Stimulated activated CD4-positive, alpha-beta T cell treated with anti-CD3 and anti-CD28 coated beads, Interleukin-1b, Interleukin-23, amount 100 ng/mL, for 1 hour (primary cell): ENCODE data around the gene SWSAP1.

Experiments used
- DNase-seq, 2 donors: peaks; one replicate each; pipeline ENCODE4 v3.0.0-alpha.2; 2020; ENCODE audit warnings: low read depth in 2 of 2

The SWSAP1 gene

GRCh38 chr19:11355160-11356073 is 19.0 kb upstream of the SWSAP1 start, which contains the start of gene PLPPR2:
Gene PLPPR2 (plus strand): TSS chr19:11355432. CDS start chr19:11357674, 2,242 bp downstream.
- DNase-seq: peak; percentile 57 to 77

- no peak for DNase-seq
Observed at GRCh38 chr19:11356074-11356397, 18.4 kb upstream of the SWSAP1 start.

- no peak for DNase-seq
Observed at GRCh38 chr19:11356676-11357550, 17.6 kb upstream of the SWSAP1 start.

GRCh38 chr19:11359421-11359820 is 15.0 kb upstream of the SWSAP1 start:
- DNase-seq: no peak

GRCh38 chr19:11361037-11361770 is 13.3 kb upstream of the SWSAP1 start:
- DNase-seq: no peak

GRCh38 chr19:11361771-11362731 is 12.4 kb upstream of the SWSAP1 start:
- no peak for DNase-seq

GRCh38 chr19:11363881-11364280 is 10.6 kb upstream of the SWSAP1 start:
- no peak for DNase-seq

- DNase-seq: no peak
Observed at GRCh38 chr19:11364296-11364904, 10.1 kb upstream of the SWSAP1 start.

GRCh38 chr19:11364935-11365334 is 9.5 kb upstream of the SWSAP1 start:
- DNase-seq: no peak

GRCh38 chr19:11365557-11366117 is 8.8 kb upstream of the SWSAP1 start:
- no peak for DNase-seq

GRCh38 chr19:11367528-11367927 is 6.9 kb upstream of the SWSAP1 start:
- DNase-seq: no peak

GRCh38 chr19:11370744-11371143 is 3.7 kb upstream of the SWSAP1 start:
- DNase-seq: no peak

GRCh38 chr19:11373166-11373884 is 1.1 kb upstream of the SWSAP1 start:
- no peak for DNase-seq

- DNase-seq: no peak
Observed at GRCh38 chr19:11373885-11374432, 507 bp upstream of the SWSAP1 start.

- peak in 1 of 2 donors; percentile 44 for DNase-seq
Observed at GRCh38 chr19:11375143-11375948, 880 bp downstream of the SWSAP1 start.

GRCh38 chr19:11377237-11377636 is 2.8 kb downstream of the SWSAP1 start:
- no peak for DNase-seq

GRCh38 chr19:11377756-11378155 is 3.3 kb downstream of the SWSAP1 start:
- no peak for DNase-seq
